DMS53 treated with DMSO at 0.1 percent for 48 hours (cell line): ENCODE measurements around the gene TRIO.

Experiments
- DNase-seq: peaks from one replicate; lab custom pipeline; 2025; ENCODE audit not compliant: unreplicated experiment; lab: John Stamatoyannopoulos, UW

Gene TRIO

GRCh38 chr5:14404780-14405179 lies 261.6 kb downstream of the TRIO start:
- no peak for DNase-seq

GRCh38 chr5:14405267-14405666 lies 262.1 kb downstream of the TRIO start:
- DNase-seq = no peak

GRCh38 chr5:14405706-14406553 lies 262.8 kb downstream of the TRIO start:
- no peak for DNase-seq

- no peak for DNase-seq
Measured at GRCh38 chr5:14406554-14406849, 263.4 kb downstream of the TRIO start.

GRCh38 chr5:14407051-14407450 lies 263.9 kb downstream of the TRIO start:
- DNase-seq = no peak

- DNase-seq = no peak
Measured at GRCh38 chr5:14407746-14408175, 264.6 kb downstream of the TRIO start.

- no peak for DNase-seq
Measured at GRCh38 chr5:14408969-14409586, 265.9 kb downstream of the TRIO start.

GRCh38 chr5:14410068-14410393 lies 266.9 kb downstream of the TRIO start:
- no peak for DNase-seq

- DNase-seq = no peak
Measured at GRCh38 chr5:14410394-14411201, 267.5 kb downstream of the TRIO start.

- no peak for DNase-seq
Measured at GRCh38 chr5:14411216-14411615, 268.1 kb downstream of the TRIO start.

GRCh38 chr5:14413331-14413750 lies 270.2 kb downstream of the TRIO start:
- DNase-seq = no peak

- DNase-seq = no peak
Measured at GRCh38 chr5:14414007-14414406, 270.9 kb downstream of the TRIO start.

GRCh38 chr5:14414656-14415023 lies 271.5 kb downstream of the TRIO start:
- no peak for DNase-seq

GRCh38 chr5:14415024-14415697 lies 272.0 kb downstream of the TRIO start:
- no peak for DNase-seq

GRCh38 chr5:14415698-14416074 lies 272.5 kb downstream of the TRIO start:
- DNase-seq = no peak

GRCh38 chr5:14416621-14417275 lies 273.6 kb downstream of the TRIO start:
- no peak for DNase-seq

GRCh38 chr5:14417276-14417730 lies 274.2 kb downstream of the TRIO start:
- DNase-seq = no peak

- DNase-seq = no peak
Measured at GRCh38 chr5:14417792-14418765, 274.9 kb downstream of the TRIO start.

GRCh38 chr5:14419686-14420085 lies 276.5 kb downstream of the TRIO start:
- no peak for DNase-seq
